ENCODE results near the gene IGFBP7.

The IGFBP7 gene

DNA sequence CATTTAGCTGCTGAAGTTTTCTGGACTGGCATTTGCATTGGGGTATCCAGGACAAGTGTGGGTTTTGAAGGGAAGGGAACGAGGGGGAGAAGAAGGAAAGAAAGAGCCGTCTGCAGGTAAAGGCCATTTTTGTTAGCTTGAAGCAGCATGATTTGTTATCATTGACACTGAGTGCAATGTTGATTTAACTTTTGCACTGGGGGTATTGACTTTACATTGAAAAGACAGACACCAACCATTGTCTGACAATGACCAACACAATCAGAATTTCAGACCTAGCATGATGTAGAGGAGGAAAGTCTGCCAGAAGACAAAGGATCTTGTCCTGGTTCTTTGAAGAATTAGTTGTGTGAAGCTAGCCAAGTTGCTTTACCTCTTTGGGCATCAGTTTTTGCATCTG, 39.6 kb upstream of the IGFBP7 start:
- Histone ChIP-seq H3K27me3 (ENCODE audit: control insufficient read depth, insufficient read depth, low read length) (no peaks in the 10 kb centered on the region), H3K4me3 (ENCODE audit: low read depth, low read length) (no peak overlapping the region), H3K27ac (ENCODE audit: low read depth, low read length) (no peak overlapping the region), H3K36me3 (ENCODE audit: control insufficient read depth, insufficient read depth, low read length) (no peaks in the 10 kb centered on the region), H3K4me1 (ENCODE audit: control insufficient read depth, insufficient read depth, low read length) (peaks cover 12% of the 10 kb centered on the region), H3K9me3 (ENCODE audit: control insufficient read depth, insufficient read depth, low read depth, low read length) (no peaks in the 10 kb centered on the region), H3K9ac (ENCODE audit: low read length) (no peak overlapping the region)

DNA sequence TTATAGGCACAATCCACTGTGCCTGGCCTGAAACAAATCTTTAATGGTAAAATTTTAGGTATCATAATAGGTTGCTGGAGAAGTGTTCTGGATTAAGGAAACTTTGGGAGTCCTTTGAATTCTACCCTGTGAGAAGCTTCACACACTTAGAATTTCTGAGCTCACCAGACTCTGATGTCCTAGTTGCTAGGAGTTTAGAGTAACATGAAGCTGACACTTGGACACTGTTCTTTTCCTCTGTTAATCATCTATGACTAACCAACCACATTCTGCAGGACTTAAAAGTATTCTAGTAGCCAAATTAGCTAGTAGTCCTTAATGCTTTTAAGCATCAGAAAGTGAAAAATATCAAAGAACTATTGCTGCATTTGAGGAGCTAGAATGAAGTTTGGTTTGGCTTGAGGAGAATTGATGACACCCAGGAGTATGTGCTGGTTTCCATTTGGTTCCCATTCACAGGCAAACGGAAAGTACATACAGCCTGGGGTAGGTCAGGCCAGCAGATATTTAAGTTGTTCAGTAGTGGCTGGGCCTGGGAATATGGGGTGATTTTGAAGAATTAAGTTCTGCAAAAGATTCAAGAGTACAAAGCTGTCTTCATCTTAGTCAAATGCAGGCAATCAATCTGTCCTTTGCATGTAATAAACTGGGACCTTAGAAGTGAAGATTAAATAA, 38.8 kb upstream of the IGFBP7 start:
- Histone ChIP-seq H3K27ac (ENCODE audit: low read depth, low read length) (no peak overlapping the region), H3K9ac (ENCODE audit: low read length) (no peak overlapping the region), H3K4me3 (ENCODE audit: low read depth, low read length) (no peak overlapping the region), H3K36me3 (ENCODE audit: control insufficient read depth, insufficient read depth, low read length) (no peaks in the 10 kb centered on the region), H3K4me1 (ENCODE audit: control insufficient read depth, insufficient read depth, low read length) (peaks cover 7% of the 10 kb centered on the region; the same call in 1 of the 2 replicates), H3K9me3 (ENCODE audit: control insufficient read depth, insufficient read depth, low read depth, low read length) (no peaks in the 10 kb centered on the region), H3K27me3 (ENCODE audit: control insufficient read depth, insufficient read depth, low read length) (no peaks in the 10 kb centered on the region)

DNA sequence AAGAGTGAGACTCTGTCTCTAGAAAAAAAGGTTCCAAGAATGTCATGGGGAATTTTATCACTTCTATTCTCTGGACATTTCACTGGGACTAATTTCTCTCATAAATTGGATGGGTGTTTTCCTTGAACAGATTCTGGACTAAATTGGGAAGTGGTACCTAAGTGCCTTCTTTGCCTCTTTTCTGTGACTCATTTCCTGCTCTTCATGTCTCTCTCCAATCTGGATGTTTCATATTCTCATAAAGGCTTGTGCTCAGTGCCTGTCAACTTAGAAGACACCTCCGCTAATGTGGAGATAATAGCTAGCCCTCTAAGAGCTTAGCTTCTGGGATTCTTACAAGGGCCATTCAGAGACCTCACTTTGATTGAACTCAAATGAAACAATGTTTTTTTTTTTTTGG, 38.0 kb upstream of the IGFBP7 start:
- Histone ChIP-seq H3K27ac (ENCODE audit: low read depth, low read length) (no peak overlapping the region), H3K9ac (ENCODE audit: low read length) (no peak overlapping the region), H3K27me3 (ENCODE audit: control insufficient read depth, insufficient read depth, low read length) (no peaks in the 10 kb centered on the region), H3K4me1 (ENCODE audit: control insufficient read depth, insufficient read depth, low read length) (peaks cover 1% of the 10 kb centered on the region; the same call in 1 of the 2 replicates), H3K9me3 (ENCODE audit: control insufficient read depth, insufficient read depth, low read depth, low read length) (no peaks in the 10 kb centered on the region), H3K36me3 (ENCODE audit: control insufficient read depth, insufficient read depth, low read length) (no peaks in the 10 kb centered on the region), H3K4me3 (ENCODE audit: low read depth, low read length) (no peak overlapping the region)

DNA sequence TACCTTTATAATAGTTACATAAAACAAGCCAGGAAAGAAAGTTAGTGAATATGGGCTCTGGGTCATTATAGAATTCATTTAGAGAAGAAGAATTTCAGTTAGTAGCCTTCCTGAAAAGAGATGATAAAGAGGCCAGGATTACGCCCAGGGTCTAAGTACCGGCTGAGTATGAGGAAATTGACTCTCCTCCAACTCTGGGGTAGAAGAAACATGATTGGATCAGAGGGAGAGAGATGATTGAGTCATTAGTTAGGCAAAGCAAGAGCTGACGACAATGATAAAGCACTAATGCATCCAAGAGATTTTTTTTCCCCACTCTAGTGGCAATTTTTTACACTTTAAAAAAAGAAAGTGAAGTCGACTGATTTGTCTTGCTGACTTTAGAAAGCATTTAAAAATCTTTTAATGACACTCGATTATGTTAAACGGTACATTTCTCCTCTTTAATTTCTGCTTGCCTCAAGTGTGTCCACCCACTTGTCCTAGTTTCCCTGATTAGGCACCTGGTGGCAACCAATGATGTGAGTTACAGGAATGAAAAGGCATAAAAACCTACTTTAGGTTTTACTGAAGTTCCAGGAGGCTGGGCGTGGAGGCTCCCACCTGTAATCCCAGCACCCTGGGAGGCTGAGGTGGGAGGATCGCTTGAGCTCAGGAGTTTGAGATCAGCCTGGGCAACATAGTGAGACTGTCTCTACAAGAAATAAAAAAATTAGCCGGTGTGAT, 37.3 kb upstream of the IGFBP7 start:
- Histone ChIP-seq H3K4me1 (ENCODE audit: control insufficient read depth, insufficient read depth, low read length) (no peaks in the 10 kb centered on the region), H3K36me3 (ENCODE audit: control insufficient read depth, insufficient read depth, low read length) (no peaks in the 10 kb centered on the region), H3K27me3 (ENCODE audit: control insufficient read depth, insufficient read depth, low read length) (no peaks in the 10 kb centered on the region), H3K27ac (ENCODE audit: low read depth, low read length) (no peak overlapping the region), H3K9ac (ENCODE audit: low read length) (no peak overlapping the region), H3K4me3 (ENCODE audit: low read depth, low read length) (no peak overlapping the region), H3K9me3 (ENCODE audit: control insufficient read depth, insufficient read depth, low read depth, low read length) (no peaks in the 10 kb centered on the region)

DNA sequence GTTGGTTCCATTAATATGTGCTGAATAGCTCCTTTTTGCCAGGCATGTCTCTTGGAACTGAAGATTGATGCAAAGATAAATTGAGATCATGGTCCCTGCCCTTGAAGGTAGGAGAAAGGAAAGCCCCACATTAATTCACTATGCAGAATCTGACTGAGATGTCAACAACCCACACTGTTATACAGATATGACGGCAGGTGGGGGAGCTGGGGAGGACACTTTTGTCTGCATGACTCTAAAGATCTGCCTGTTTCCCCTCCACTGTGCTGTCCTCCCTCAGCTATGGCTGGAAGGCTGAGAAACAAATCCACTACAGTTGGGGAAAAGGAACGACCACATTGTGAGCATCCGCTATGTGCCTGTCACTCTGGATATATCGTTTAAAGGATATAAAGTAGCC, 36.3 kb upstream of the IGFBP7 start:
- Histone ChIP-seq H3K27ac (ENCODE audit: low read depth, low read length) (no peak overlapping the region), H3K36me3 (ENCODE audit: control insufficient read depth, insufficient read depth, low read length) (no peaks in the 10 kb centered on the region), H3K9ac (ENCODE audit: low read length) (no peak overlapping the region), H3K4me3 (ENCODE audit: low read depth, low read length) (no peak overlapping the region), H3K4me1 (ENCODE audit: control insufficient read depth, insufficient read depth, low read length) (no peaks in the 10 kb centered on the region), H3K9me3 (ENCODE audit: control insufficient read depth, insufficient read depth, low read depth, low read length) (no peaks in the 10 kb centered on the region), H3K27me3 (ENCODE audit: control insufficient read depth, insufficient read depth, low read length) (no peaks in the 10 kb centered on the region)

DNA sequence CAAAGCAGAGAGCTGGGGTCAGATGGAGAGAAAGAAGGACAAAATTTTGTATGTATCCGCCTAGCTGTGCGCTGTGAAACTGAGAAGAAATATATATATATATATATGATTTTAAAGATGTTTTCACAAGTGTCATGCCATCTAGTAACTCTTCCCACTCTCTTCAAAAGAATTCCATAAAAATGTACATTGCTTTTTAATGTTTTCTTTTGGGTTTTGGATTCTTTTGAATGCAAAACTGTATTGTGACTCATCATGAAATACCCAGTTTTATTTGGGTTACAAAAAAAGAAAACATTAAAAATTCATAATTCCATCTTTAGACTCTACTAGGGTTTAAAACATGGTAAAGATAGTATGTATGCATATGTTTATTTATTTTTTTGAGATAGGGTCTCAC, 34.3 kb upstream of the IGFBP7 start:
- Histone ChIP-seq H3K27me3 (ENCODE audit: control insufficient read depth, insufficient read depth, low read length) (no peaks in the 10 kb centered on the region), H3K9ac (ENCODE audit: low read length) (no peak overlapping the region), H3K4me1 (ENCODE audit: control insufficient read depth, insufficient read depth, low read length) (no peaks in the 10 kb centered on the region), H3K4me3 (ENCODE audit: low read depth, low read length) (no peak overlapping the region), H3K27ac (ENCODE audit: low read depth, low read length) (no peak overlapping the region), H3K36me3 (ENCODE audit: control insufficient read depth, insufficient read depth, low read length) (no peaks in the 10 kb centered on the region), H3K9me3 (ENCODE audit: control insufficient read depth, insufficient read depth, low read depth, low read length) (no peaks in the 10 kb centered on the region; the same call in 1 of the 2 replicates)

DNA sequence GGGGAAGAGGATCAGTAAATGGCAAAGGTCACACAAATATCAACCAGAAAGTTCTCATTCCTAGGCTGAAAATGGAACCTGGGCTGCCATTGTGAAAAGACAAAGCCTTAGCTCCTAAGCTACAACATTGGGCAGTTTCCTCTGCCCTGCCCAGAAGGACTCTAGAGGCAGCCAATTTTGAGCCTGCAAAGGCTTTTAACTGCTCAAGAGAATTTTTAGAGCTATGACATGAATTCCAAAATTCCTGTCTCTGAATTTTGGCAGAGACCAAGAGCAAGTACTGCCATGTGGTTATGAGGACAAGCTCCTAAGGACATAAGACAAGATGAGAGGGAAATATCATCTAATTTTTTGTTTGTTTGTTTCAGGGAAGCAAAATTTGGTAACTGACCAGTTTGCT, 29.6 kb upstream of the IGFBP7 start:
- Histone ChIP-seq H3K36me3 (ENCODE audit: control insufficient read depth, insufficient read depth, low read length) (no peaks in the 10 kb centered on the region), H3K4me1 (ENCODE audit: control insufficient read depth, insufficient read depth, low read length) (no peaks in the 10 kb centered on the region), H3K4me3 (ENCODE audit: low read depth, low read length) (no peak overlapping the region), H3K27me3 (ENCODE audit: control insufficient read depth, insufficient read depth, low read length) (no peaks in the 10 kb centered on the region), H3K9me3 (ENCODE audit: control insufficient read depth, insufficient read depth, low read depth, low read length) (peaks cover 19% of the 10 kb centered on the region; the same call in 1 of the 2 replicates), H3K9ac (ENCODE audit: low read length) (no peak overlapping the region), H3K27ac (ENCODE audit: low read depth, low read length) (no peak overlapping the region)

DNA sequence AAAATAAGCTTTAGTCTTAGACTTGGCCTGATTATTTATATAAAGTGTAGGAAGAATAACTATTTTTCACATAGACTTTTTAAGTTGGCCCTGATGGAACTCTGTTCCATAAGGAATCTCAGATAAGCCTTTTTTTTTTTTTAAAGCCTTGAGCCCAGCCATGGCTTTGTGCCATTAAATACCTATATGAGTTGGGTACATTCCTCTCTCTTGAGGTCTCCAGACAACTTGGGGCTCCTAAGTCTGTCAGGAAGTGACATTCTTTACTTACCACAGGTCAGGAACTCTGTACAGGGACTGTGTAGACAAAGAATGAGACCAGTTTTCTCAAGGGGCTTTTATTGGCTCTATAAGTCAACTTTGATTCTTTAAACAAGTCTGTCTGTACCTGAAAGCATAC, 27.1 kb upstream of the IGFBP7 start:
- Histone ChIP-seq H3K27me3 (ENCODE audit: control insufficient read depth, insufficient read depth, low read length) (no peaks in the 10 kb centered on the region), H3K4me1 (ENCODE audit: control insufficient read depth, insufficient read depth, low read length) (no peaks in the 10 kb centered on the region), H3K36me3 (ENCODE audit: control insufficient read depth, insufficient read depth, low read length) (no peaks in the 10 kb centered on the region), H3K9ac (ENCODE audit: low read length) (no peak overlapping the region), H3K27ac (ENCODE audit: low read depth, low read length) (no peak overlapping the region), H3K4me3 (ENCODE audit: low read depth, low read length) (no peak overlapping the region), H3K9me3 (ENCODE audit: control insufficient read depth, insufficient read depth, low read depth, low read length) (peaks cover 19% of the 10 kb centered on the region; the same call in 1 of the 2 replicates)

DNA sequence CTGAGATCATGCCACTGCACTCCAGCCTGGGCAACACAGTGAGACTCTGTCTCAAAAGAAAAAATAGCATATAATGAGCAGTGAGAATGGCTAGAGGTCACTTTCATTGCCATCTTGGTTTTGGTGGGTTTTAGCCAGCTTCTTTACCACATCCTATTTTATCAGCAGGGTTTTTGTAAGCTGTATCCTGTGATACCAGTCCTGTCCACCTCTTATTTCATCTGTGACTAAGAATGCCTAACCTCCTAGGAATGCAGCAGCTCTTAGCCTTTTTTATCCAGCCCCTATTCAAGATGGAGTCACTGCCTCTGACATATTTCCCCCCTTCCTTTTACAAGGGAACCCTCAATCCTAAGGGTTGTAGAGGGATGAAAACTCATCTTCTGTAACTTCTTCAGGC, 26.1 kb upstream of the IGFBP7 start:
- no peak overlapping the region for H3K27ac ChIP-seq (ENCODE audit: low read depth, low read length)
- H3K27me3 ChIP-seq (ENCODE audit: control insufficient read depth, insufficient read depth, low read length): no peaks in the 10 kb centered on the region
- no peaks in the 10 kb centered on the region for H3K4me1 ChIP-seq (ENCODE audit: control insufficient read depth, insufficient read depth, low read length)

DNA sequence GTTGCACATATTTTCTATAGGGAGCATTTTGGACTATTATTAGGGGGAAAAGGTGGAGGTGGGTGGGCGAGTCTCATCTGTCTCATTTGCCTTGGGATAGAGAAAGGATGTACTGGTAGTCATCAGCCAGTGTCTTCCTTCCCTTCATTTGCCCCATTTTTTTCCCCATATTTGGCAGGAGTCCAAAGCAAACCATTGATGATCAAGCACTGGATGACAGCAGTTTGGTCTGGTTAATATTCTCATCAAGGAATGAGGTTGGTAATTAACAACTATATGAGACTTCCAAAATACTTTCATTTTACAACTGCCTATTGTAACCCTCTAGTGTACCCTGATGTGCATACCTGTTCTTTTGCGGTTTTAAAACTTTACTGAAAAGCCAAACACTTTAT, 22.6 kb upstream of the IGFBP7 start:
- peaks cover 26% of the 10 kb centered on the region for H3K9me3 ChIP-seq (ENCODE audit: control insufficient read depth, insufficient read depth, low read depth, low read length)
- no peaks in the 10 kb centered on the region for H3K4me1 ChIP-seq (ENCODE audit: control insufficient read depth, insufficient read depth, low read length)
- no peaks in the 10 kb centered on the region for H3K27me3 ChIP-seq (ENCODE audit: control insufficient read depth, insufficient read depth, low read length)
- no peak overlapping the region for H3K9ac ChIP-seq (ENCODE audit: low read length)
- H3K36me3 ChIP-seq (ENCODE audit: control insufficient read depth, insufficient read depth, low read length): no peaks in the 10 kb centered on the region
- H3K27ac ChIP-seq (ENCODE audit: low read depth, low read length): no peak overlapping the region
- no peak overlapping the region for H3K4me3 ChIP-seq (ENCODE audit: low read depth, low read length)

More for the DNA sequence above, 26.1 kb upstream of the IGFBP7 start:
- no peaks in the 10 kb centered on the region for H3K36me3 ChIP-seq (ENCODE audit: control insufficient read depth, insufficient read depth, low read length)
- no peak overlapping the region for H3K4me3 ChIP-seq (ENCODE audit: low read depth, low read length)
- H3K9me3 ChIP-seq (ENCODE audit: control insufficient read depth, insufficient read depth, low read depth, low read length): peaks cover 19% of the 10 kb centered on the region; the same call in 1 of the 2 replicates
- H3K9ac ChIP-seq (ENCODE audit: low read length): no peak overlapping the region

DNA sequence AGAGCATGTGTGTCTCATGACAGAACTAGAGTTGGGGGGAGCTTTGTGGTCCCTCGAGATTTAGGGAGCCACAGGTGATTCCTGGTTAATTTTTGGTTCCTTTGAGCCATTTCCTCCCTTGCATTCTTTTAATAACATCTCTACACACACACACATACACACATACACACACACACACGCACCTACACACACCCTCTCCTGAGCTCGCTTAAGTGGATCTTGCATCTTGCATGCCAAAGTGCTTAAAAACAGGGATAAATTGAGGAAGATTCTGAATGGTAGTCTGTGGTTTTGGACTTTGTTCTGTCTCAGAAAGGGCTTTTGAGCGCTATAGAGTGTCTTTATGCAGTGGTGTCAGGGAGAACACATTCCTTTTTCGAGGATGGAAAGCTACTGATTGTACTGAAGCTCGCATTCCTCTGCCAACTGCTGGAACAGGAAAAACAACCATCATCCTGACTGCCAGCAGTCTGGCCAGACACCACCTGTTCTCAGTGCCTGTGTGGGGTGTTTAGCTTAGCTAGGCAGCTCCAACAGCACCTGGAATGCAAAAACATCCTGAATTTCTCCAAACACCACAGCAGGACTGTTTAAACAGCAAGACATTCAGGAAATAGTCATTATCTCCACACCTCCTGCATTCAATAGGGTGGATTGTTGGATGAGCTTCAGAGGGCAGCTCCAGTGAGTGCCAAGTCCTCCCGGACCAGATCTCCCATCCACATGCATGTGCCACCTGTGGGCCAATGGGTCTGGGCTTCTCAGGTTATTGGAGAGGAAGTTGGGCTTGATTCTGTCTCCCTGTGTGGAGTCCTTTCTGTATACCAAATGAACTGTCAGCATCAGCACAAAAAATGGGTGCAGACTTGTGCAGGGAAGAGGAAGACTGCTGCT, 21.9 kb upstream of the IGFBP7 start:
- Histone ChIP-seq H3K9ac (ENCODE audit: low read length) (no peak overlapping the region), H3K4me3 (ENCODE audit: low read depth, low read length) (no peak overlapping the region)

More for the DNA sequence above, 21.9 kb upstream of the IGFBP7 start:
- Histone ChIP-seq H3K36me3 (ENCODE audit: control insufficient read depth, insufficient read depth, low read length) (no peaks in the 10 kb centered on the region), H3K4me1 (ENCODE audit: control insufficient read depth, insufficient read depth, low read length) (no peaks in the 10 kb centered on the region), H3K9me3 (ENCODE audit: control insufficient read depth, insufficient read depth, low read depth, low read length) (peaks cover 28% of the 10 kb centered on the region), H3K27ac (ENCODE audit: low read depth, low read length) (no peak overlapping the region), H3K27me3 (ENCODE audit: control insufficient read depth, insufficient read depth, low read length) (no peaks in the 10 kb centered on the region)

Data from HUES6 (cell line).